H9 (cell line): ENCODE measurements around the gene POLD1. TPM values are rescaled to one million over a fixed set of nuclear protein-coding genes. Genes with fewer than 3 reads are reported as not detected.

Source experiments
- DNase-seq: peaks from one replicate; pipeline ENCODE4 v3.0.0-alpha.2; 2017
- H2AFZ ChIP-seq: one replicate; pipeline ENCODE4 v1.6.1; 2013; ENCODE audit warnings: mild to moderate bottlenecking, low read length, control low read depth, moderate library complexity
- H2AK5ac ChIP-seq: 2 replicates; pipeline ENCODE4 v1.6.1; 2013; ENCODE audit warnings: low read length, control low read depth, mixed read lengths; ENCODE audit not compliant: insufficient read length
- H2BK120ac ChIP-seq: one replicate; pipeline ENCODE4 v1.6.1; 2013; ENCODE audit warnings: low read depth, mild to moderate bottlenecking, low read length, control low read depth, inconsistent platforms; ENCODE audit not compliant: poor library complexity, severe bottlenecking
- H2BK12ac ChIP-seq: 2 replicates; pipeline ENCODE4 v1.6.1; 2013; ENCODE audit warnings: low read length, control low read depth, mixed read lengths, low read depth; ENCODE audit not compliant: insufficient read length
- H2BK15ac ChIP-seq: 2 replicates; pipeline ENCODE4 v1.6.1; 2013; ENCODE audit warnings: low read depth, low read length, control low read depth
- H2BK20ac ChIP-seq: one replicate; pipeline ENCODE4 v1.6.1; 2013; ENCODE audit warnings: low read depth, mild to moderate bottlenecking, low read length, control low read depth, inconsistent platforms; ENCODE audit not compliant: poor library complexity, severe bottlenecking
- H2BK5ac ChIP-seq: 2 replicates; pipeline ENCODE4 v1.6.1; 2013; ENCODE audit warnings: low read length, control low read depth, mixed read lengths; ENCODE audit not compliant: insufficient read length
- H3K14ac ChIP-seq: 2 replicates; pipeline ENCODE4 v1.6.1; 2013; ENCODE audit warnings: low read length, control low read depth; ENCODE audit not compliant: insufficient read depth
- H3K18ac ChIP-seq: 2 replicates; pipeline ENCODE4 v1.6.1; 2013; ENCODE audit warnings: low read depth, mild to moderate bottlenecking, mixed read lengths, low read length, control low read depth; ENCODE audit not compliant: insufficient read length
- H3K23ac ChIP-seq: 2 replicates; pipeline ENCODE4 v1.6.1; 2013; ENCODE audit warnings: low read length, control low read depth, mixed read lengths, low read depth; ENCODE audit not compliant: insufficient read length
- H3K23me2 ChIP-seq: 2 replicates; pipeline ENCODE4 v1.6.1; 2013; ENCODE audit warnings: low read depth, mild to moderate bottlenecking, mixed read lengths, low read length, control low read depth; ENCODE audit not compliant: insufficient read length, poor library complexity, severe bottlenecking
- H3K27ac ChIP-seq: 2 replicates; pipeline ENCODE4 v1.5.1; 2013; ENCODE audit warnings: low read length, control low read depth, mixed read lengths, low read depth; ENCODE audit not compliant: insufficient read length
- H3K27me3 ChIP-seq: 2 replicates; pipeline ENCODE4 v1.6.1; 2013; ENCODE audit warnings: low read length, control low read depth, inconsistent platforms; ENCODE audit not compliant: insufficient read depth
- H3K4ac ChIP-seq: 2 replicates; pipeline ENCODE4 v1.6.1; 2013; ENCODE audit warnings: low read depth, mild to moderate bottlenecking, control low read depth, inconsistent platforms, low read length, moderate library complexity
- H3K4me1 ChIP-seq: 2 replicates; pipeline ENCODE4 v1.6.1; 2013; ENCODE audit warnings: low read length, control low read depth, inconsistent platforms; ENCODE audit not compliant: insufficient read depth
- H3K4me2 ChIP-seq: 2 replicates; pipeline ENCODE4 v1.6.1; 2013; ENCODE audit warnings: low read length, control low read depth, mixed read lengths; ENCODE audit not compliant: insufficient read length, insufficient read depth
- H3K56ac ChIP-seq: 2 replicates; pipeline ENCODE4 v1.6.1; 2013; ENCODE audit warnings: low read depth, mild to moderate bottlenecking, mixed read lengths, low read length, control low read depth; ENCODE audit not compliant: insufficient read length
- H3K79me1 ChIP-seq: 2 replicates; pipeline ENCODE4 v1.6.1; 2013; ENCODE audit warnings: low read depth, mild to moderate bottlenecking, moderate library complexity, low read length, control low read depth, inconsistent platforms; ENCODE audit not compliant: insufficient read depth, poor library complexity, severe bottlenecking
- H3K79me2 ChIP-seq: 2 replicates; pipeline ENCODE4 v1.6.1; 2013; ENCODE audit warnings: low read length, control low read depth, inconsistent platforms; ENCODE audit not compliant: insufficient read depth
- H3K9ac ChIP-seq: 2 replicates; pipeline ENCODE4 v1.6.1; 2013; ENCODE audit warnings: low read length, control low read depth, mixed read lengths; ENCODE audit not compliant: insufficient read length; ENCODE audit errors: extremely low read depth
- H3K9me3 ChIP-seq: one replicate; pipeline ENCODE4 v1.6.1; 2013; ENCODE audit warnings: low read depth, low read length, inconsistent platforms; ENCODE audit not compliant: control insufficient read depth
- H3T11ph ChIP-seq: one replicate; pipeline ENCODE4 v1.6.1; 2013; ENCODE audit warnings: mild to moderate bottlenecking, low read length, control low read depth, inconsistent platforms
- H4K20me1 ChIP-seq: one replicate; pipeline ENCODE4 v1.6.1; 2013; ENCODE audit not compliant: control insufficient read depth, insufficient read length, insufficient read depth
- H4K5ac ChIP-seq: 2 replicates; pipeline ENCODE4 v1.6.1; 2013; ENCODE audit warnings: low read depth, mild to moderate bottlenecking, mixed read lengths, low read length, control low read depth; ENCODE audit not compliant: insufficient read length
- H4K8ac ChIP-seq: replicated peaks from 2 replicates; pipeline ENCODE4 v1.6.1; 2013; ENCODE audit warnings: low read length, control low read depth, mixed read lengths, low read depth; ENCODE audit not compliant: insufficient read length
- H4K91ac ChIP-seq: 2 replicates; pipeline ENCODE4 v1.6.1; 2013; ENCODE audit warnings: low read depth, mild to moderate bottlenecking, moderate library complexity, mixed read lengths, low read length, control low read depth; ENCODE audit not compliant: insufficient read length
- H3K27ac Mint-ChIP-seq, 3 experiments: 2 replicates in 2 of 3; 3 replicates in 1 of 3; pipeline ENCODE4 v1.8.0; 2020 to 2021; ENCODE audit warnings: mixed read lengths in 3 of 3, mild to moderate bottlenecking in 1 of 3, moderate library complexity in 1 of 3
- H3K27me3 Mint-ChIP-seq: 2 replicates; pipeline ENCODE4 v1.8.0; 2021; ENCODE audit warnings: low read depth, mild to moderate bottlenecking, moderate library complexity, mixed read lengths
- H3K36me3 Mint-ChIP-seq, 3 experiments: 2 replicates in 2 of 3; 3 replicates in 1 of 3; pipeline ENCODE4 v1.8.0; 2020 to 2021; ENCODE audit warnings: low read depth in 3 of 3, mixed read lengths in 3 of 3; ENCODE audit not compliant: insufficient read depth in 1 of 3
- H3K4me1 Mint-ChIP-seq, 2 experiments: 2 replicates each; pipeline ENCODE4 v1.8.0; 2020; ENCODE audit warnings: mixed read lengths in 2 of 2
- H3K4me3 Mint-ChIP-seq, 2 experiments: 2 replicates in 1 of 2; 3 replicates in 1 of 2; pipeline ENCODE4 v1.8.0; 2020 to 2021; ENCODE audit warnings: mild to moderate bottlenecking in 2 of 2, mixed read lengths in 2 of 2, moderate library complexity in 1 of 2
- H3K9me3 Mint-ChIP-seq, 2 experiments: 2 replicates in 1 of 2; 3 replicates in 1 of 2; pipeline ENCODE4 v1.8.0; 2020; ENCODE audit warnings: mild to moderate bottlenecking in 2 of 2, mixed read lengths in 2 of 2, moderate library complexity in 1 of 2
- CTCF ChIP-seq: fragments of 200-600 bp; sonication (generic); conservative IDR thresholded peaks from 3 replicates; pipeline ENCODE4 v1.8.0; 2021; ENCODE audit warnings: antibody characterized with exemption, mild to moderate bottlenecking
- WGBS: extraction: QIAGEN DNeasy Blood & Tissue Kit; methylation state at CpG from one replicate; pipeline ENCODE4 v1.1.7; 2013; ENCODE audit warnings: missing lambda C conversion rate, low lambda C conversion rate, mixed read lengths; ENCODE audit not compliant: insufficient read length; ENCODE audit errors: extremely low coverage; 5-methylcytosine and 5-hydroxymethylcytosine counted together
- total RNA-seq: library from RNA; stranded (reverse); gene quantifications from 2 replicates; pipeline ENCODE4 v1.2.1, GENCODE V29; 2021

Gene POLD1
- total RNA-seq, 1 experiment from 2014 or later: 165 TPM

GRCh38 chr19:50465000-50465399 is 80.9 kb downstream of the POLD1 start:
- Mint-ChIP-seq H3K27ac (no peak overlapping the region), H3K9me3 (no peaks in the 10 kb centered on the region; a peak in 1 of 5 replicates), H3K27me3 (peaks cover 13% of the 10 kb centered on the region), H3K4me3 (no peak overlapping the region), H3K4me1 (peaks cover 9 to 12% of the 10 kb centered on the region in 2 experiments), H3K36me3 (no peaks in the 10 kb centered on the region; a peak in 1 of 7 replicates)
- no peak overlapping the region for H3K9ac ChIP-seq
- H3K4me2 ChIP-seq: no peak overlapping the region
- no peak overlapping the region for H3K14ac ChIP-seq
- no peak overlapping the region for H3T11ph ChIP-seq
- no peak overlapping the region for H3K4ac ChIP-seq
- H3K9me3 ChIP-seq: no peaks in the 10 kb centered on the region
- H2AK5ac ChIP-seq: no peak overlapping the region
- H4K20me1 ChIP-seq: no peaks in the 10 kb centered on the region
- H4K5ac ChIP-seq: no peak overlapping the region
- no peaks in the 10 kb centered on the region for H3K79me2 ChIP-seq
- no CpG with 5 or more reads among the region's 13 CpGs for WGBS
- no peaks in the 10 kb centered on the region for H3K79me1 ChIP-seq
- no peak overlapping the region for H4K8ac ChIP-seq
- DNase-seq: no peak
- no peak overlapping the region for H2BK12ac ChIP-seq
- no peak overlapping the region for H2BK5ac ChIP-seq
- no peak overlapping the region for H2BK120ac ChIP-seq
- H3K18ac ChIP-seq: no peak overlapping the region
- no peaks in the 10 kb centered on the region for H3K27me3 ChIP-seq
- no peak overlapping the region for H4K91ac ChIP-seq
- H3K4me1 ChIP-seq: no peaks in the 10 kb centered on the region
- no peaks in the 10 kb centered on the region for H3K23me2 ChIP-seq
- H3K23ac ChIP-seq: no peak overlapping the region
- H3K27ac ChIP-seq: no peak overlapping the region
- no peak overlapping the region for H2AFZ ChIP-seq
- no peak overlapping the region for H3K56ac ChIP-seq
- no peak overlapping the region for H2BK20ac ChIP-seq
- H2BK15ac ChIP-seq: no peak overlapping the region
- no peak for TF ChIP-seq CTCF
